HL-60 (cell line): ENCODE data around the gene GIMAP7.
"Not testable (repeated sequence)": the region's sequence is repeated elsewhere in the genome, so short reads cannot be mapped to it uniquely, and the experiment has no call there.

ENCODE experiments used
- CTCF ChIP-seq: IDR thresholded peaks from one replicate; pipeline ENCODE4 v1.5.1; 2011; ENCODE audit warnings: low read length, control low read depth, inconsistent platforms; ENCODE audit not compliant: insufficient read depth
- GABPA ChIP-seq: IDR thresholded peaks from 2 replicates; pipeline ENCODE4 v1.6.1; 2012; ENCODE audit warnings: low read depth
- POLR2AphosphoS5 ChIP-seq: IDR thresholded peaks from 2 replicates; pipeline ENCODE4 v1.6.1; 2012; ENCODE audit warnings: low read depth
- SPI1 ChIP-seq: IDR thresholded peaks from 2 replicates; pipeline ENCODE4 v1.6.1; 2012; ENCODE audit warnings: low read depth, mild to moderate bottlenecking, borderline replicate concordance

GRCh38 chr7:150493442-150493841 is 21.2 kb upstream of the GIMAP7 start:
- not testable (repeated sequence) for TF ChIP-seq SPI1, CTCF, POLR2AphosphoS5, GABPA
